HG03378 (cell line): Measurements from ENCODE around the gene BACH2.
"Not testable (repeated sequence)": the region's sequence is repeated elsewhere in the genome, so short reads cannot be mapped to it uniquely, and the experiment has no call there.

Source experiments
- ATAC-seq: cut with Tn5 transposase; IDR thresholded peaks from one replicate; pipeline ENCODE4 v1.9.1; 2021; ENCODE audit warnings: mild to moderate bottlenecking, moderate library complexity; ENCODE audit not compliant: unreplicated experiment

The BACH2 gene

GRCh38 chr6:90079560-90080490 lies 216.8 kb downstream of the BACH2 start:
- ATAC-seq, result no peak

- ATAC-seq, result no peak
Observed at GRCh38 chr6:90078513-90079289, 217.9 kb downstream of the BACH2 start.

- no peak for ATAC-seq
Observed at GRCh38 chr6:90076511-90077415, 219.9 kb downstream of the BACH2 start.

- no peak for ATAC-seq
Observed at GRCh38 chr6:90074161-90074850, 222.3 kb downstream of the BACH2 start.

GRCh38 chr6:90072935-90073464 lies 223.6 kb downstream of the BACH2 start:
- no peak for ATAC-seq

- no peak for ATAC-seq
Observed at GRCh38 chr6:90072501-90072900, 224.1 kb downstream of the BACH2 start.

GRCh38 chr6:90068703-90069523 lies 227.7 kb downstream of the BACH2 start:
- no peak for ATAC-seq

- no peak for ATAC-seq
Observed at GRCh38 chr6:90068264-90068663, 228.4 kb downstream of the BACH2 start.

GRCh38 chr6:90066697-90067096 lies 229.9 kb downstream of the BACH2 start:
- ATAC-seq, result no peak

- no peak for ATAC-seq
Observed at GRCh38 chr6:90065173-90065572, 231.5 kb downstream of the BACH2 start.

GRCh38 chr6:90062667-90063066 lies 234.0 kb downstream of the BACH2 start:
- ATAC-seq, result no peak

GRCh38 chr6:90062051-90062450 lies 234.6 kb downstream of the BACH2 start:
- ATAC-seq, result no peak

GRCh38 chr6:90059178-90059577 lies 237.5 kb downstream of the BACH2 start:
- ATAC-seq, result not testable (repeated sequence)

GRCh38 chr6:90055924-90056323 lies 240.7 kb downstream of the BACH2 start:
- ATAC-seq, result not testable (repeated sequence)

GRCh38 chr6:90054193-90054592 lies 242.4 kb downstream of the BACH2 start:
- ATAC-seq, result not testable (repeated sequence)

- ATAC-seq, result no peak
Observed at GRCh38 chr6:90053614-90054013, 243.0 kb downstream of the BACH2 start.

- ATAC-seq, result no peak
Observed at GRCh38 chr6:90049295-90049694, 247.3 kb downstream of the BACH2 start.

GRCh38 chr6:90048206-90048967 lies 248.3 kb downstream of the BACH2 start:
- ATAC-seq, result no peak
